H1 (cell line): ENCODE measurements around the gene INTS1. TPM values are rescaled to one million over a fixed set of nuclear protein-coding genes. Genes with fewer than 3 reads are reported as not detected.

Experiments used
- CTCF ChIA-PET: fragments of 300-600 bp; sonication (Branson Sonifier 250); formaldehyde crosslinking; loops from one replicate; lab custom pipeline; 2021; ENCODE audit not compliant: partially characterized antibody; lab: Charles Lee
- POLR2A ChIA-PET: fragments of 300-600 bp; sonication (Branson Sonifier 250); formaldehyde crosslinking; loops from one replicate; lab custom pipeline; 2021; ENCODE audit warnings: inconsistent platforms; ENCODE audit not compliant: partially characterized antibody; lab: Charles Lee
- DNase-seq, 2 experiments: peaks; one replicate each; pipeline versions ENCODE4 v3.0.0 to v3.0.0-alpha.2; 2010 to 2022; ENCODE audit warnings: low spot score in 2 of 2, low read depth in 1 of 2, mixed read lengths in 1 of 2
- FAIRE-seq: peaks from 2 replicates; lab custom pipeline; 2011; peaks lifted over from hg19 to GRCh38; lab: Jason Lieb, UNC
- H2AFZ ChIP-seq: 2 replicates; pipeline ENCODE4 v1.8.1; 2012; ENCODE audit warnings: low read length, inconsistent platforms
- H2AK5ac ChIP-seq: 2 replicates; pipeline ENCODE4 v1.6.1; 2013; ENCODE audit warnings: low read depth, low read length
- H2BK120ac ChIP-seq: replicated peaks from 2 replicates; pipeline ENCODE3; 2013; ENCODE audit warnings: low read depth, low read length, inconsistent platforms
- H2BK12ac ChIP-seq: 2 replicates; pipeline ENCODE4 v1.6.1; 2013; ENCODE audit warnings: low read depth, low read length
- H2BK15ac ChIP-seq: 2 replicates; pipeline ENCODE4 v1.6.1; 2013; ENCODE audit warnings: low read length
- H2BK20ac ChIP-seq: 2 replicates; pipeline ENCODE4 v1.6.1; 2013; ENCODE audit warnings: low read length
- H2BK5ac ChIP-seq: 2 replicates; pipeline ENCODE4 v1.6.1; 2013; ENCODE audit warnings: low read depth, low read length
- H3K14ac ChIP-seq: 2 replicates; pipeline ENCODE4 v1.6.1; 2013; ENCODE audit warnings: inconsistent platforms; ENCODE audit not compliant: insufficient read length
- H3K18ac ChIP-seq: 2 replicates; pipeline ENCODE4 v1.6.1; 2013; ENCODE audit warnings: low read length; ENCODE audit errors: extremely low read depth
- H3K23ac ChIP-seq: 2 replicates; pipeline ENCODE4 v1.6.1; 2013; ENCODE audit warnings: inconsistent platforms; ENCODE audit not compliant: insufficient read length
- H3K23me2 ChIP-seq: 2 replicates; pipeline ENCODE4 v1.6.1; 2013; ENCODE audit warnings: low read depth, low read length
- H3K27ac ChIP-seq: 2 replicates; pipeline ENCODE4 v1.6.1; 2011; ENCODE audit warnings: low read depth, low read length, inconsistent platforms
- H3K27me3 ChIP-seq, 4 experiments: replicated peaks in 1 of 4; 1 replicate in 1 of 4; 2 replicates in 3 of 4; pipeline versions ENCODE4 v1.6.1 to v1.8.1; 2011 to 2013; ENCODE audit warnings: low read length in 3 of 4, mild to moderate bottlenecking in 3 of 4, inconsistent platforms in 2 of 4, mixed read lengths in 2 of 4, moderate library complexity in 1 of 4; ENCODE audit not compliant: control insufficient read depth in 3 of 4, insufficient read depth in 3 of 4; ENCODE audit errors: extremely low read depth in 1 of 4
- H3K36me3 ChIP-seq, 4 experiments: 2 replicates each; pipeline versions ENCODE4 v1.6.1 to v1.8.1; 2011 to 2013; ENCODE audit warnings: mild to moderate bottlenecking in 4 of 4, low read length in 3 of 4, moderate library complexity in 2 of 4, control low read depth in 1 of 4, inconsistent platforms in 1 of 4; ENCODE audit not compliant: insufficient read depth in 4 of 4, control insufficient read depth in 2 of 4
- H3K4ac ChIP-seq: replicated peaks from 2 replicates; pipeline ENCODE3; 2013; ENCODE audit warnings: low read length, low read depth, mixed read lengths, inconsistent platforms; ENCODE audit not compliant: insufficient read length
- H3K4me1 ChIP-seq, 4 experiments: replicated peaks in 1 of 4; 1 replicate in 1 of 4; 2 replicates in 3 of 4; pipeline versions ENCODE4 v1.6.1 to v1.8.1; 2011 to 2013; ENCODE audit warnings: low read length in 3 of 4, inconsistent platforms in 2 of 4, mixed read lengths in 1 of 4; ENCODE audit not compliant: insufficient read depth in 4 of 4, control insufficient read depth in 3 of 4
- H3K4me2 ChIP-seq, 2 experiments: 2 replicates each; pipeline versions ENCODE4 v1.6.1 to v1.8.1; 2011 to 2013; ENCODE audit warnings: low read depth in 2 of 2, low read length in 2 of 2, control low read depth in 1 of 2, inconsistent platforms in 1 of 2, mild to moderate bottlenecking in 1 of 2; ENCODE audit not compliant: insufficient read depth in 1 of 2
- H3K4me3 ChIP-seq, 4 experiments: fragments of 200-600, 300-600 bp in 1 of 4; sonication (generic), shearing (Covaris generic), sonication (Bioruptor Twin) in 1 of 4; 2 replicates each; pipeline versions ENCODE4 v1.5.1 to v1.8.1; 2011 to 2016; ENCODE audit warnings: low read length in 4 of 4, low read depth in 3 of 4, control low read depth in 2 of 4, inconsistent platforms in 2 of 4, mild to moderate bottlenecking in 2 of 4, mixed read lengths in 1 of 4, moderate library complexity in 1 of 4; ENCODE audit not compliant: insufficient read depth in 2 of 4; ENCODE audit errors: extremely low read depth in 1 of 4
- H3K56ac ChIP-seq: replicated peaks from 2 replicates; pipeline ENCODE3; 2013; ENCODE audit warnings: low read depth, mild to moderate bottlenecking, mixed read lengths, low read length, inconsistent platforms; ENCODE audit not compliant: insufficient read length
- H3K79me1 ChIP-seq: 2 replicates; pipeline ENCODE4 v1.6.1; 2013; ENCODE audit warnings: low read depth, low read length, control low read depth
- H3K79me2 ChIP-seq, 2 experiments: 2 replicates each; pipeline versions ENCODE4 v1.6.1 to v1.8.1; 2012 to 2013; ENCODE audit warnings: low read length in 2 of 2, mild to moderate bottlenecking in 2 of 2, inconsistent platforms in 1 of 2; ENCODE audit not compliant: insufficient read depth in 2 of 2, control insufficient read depth in 1 of 2
- H3K9ac ChIP-seq, 4 experiments: replicated peaks in 1 of 4; 1 replicate in 1 of 4; 2 replicates in 3 of 4; pipeline versions ENCODE4 v1.6.1 to v1.8.1; 2011 to 2013; ENCODE audit warnings: low read depth in 3 of 4, low read length in 3 of 4, control low read depth in 2 of 4, mild to moderate bottlenecking in 2 of 4, moderate library complexity in 2 of 4, inconsistent platforms in 1 of 4; ENCODE audit errors: extremely low read depth in 1 of 4
- H3K9me3 ChIP-seq, 2 experiments: 2 replicates each; pipeline versions ENCODE4 v1.6.1 to v1.8.1; 2012 to 2013; ENCODE audit warnings: mild to moderate bottlenecking in 2 of 2, moderate library complexity in 2 of 2, control low read depth in 1 of 2, inconsistent platforms in 1 of 2, low read depth in 1 of 2, low read length in 1 of 2, mixed read lengths in 1 of 2; ENCODE audit not compliant: insufficient read depth in 2 of 2
- H4K20me1 ChIP-seq, 2 experiments: replicated peaks in 1 of 2; 2 replicates each; pipeline versions ENCODE3 to v1.8.1; 2011 to 2013; ENCODE audit warnings: inconsistent platforms in 2 of 2, low read length in 2 of 2, mild to moderate bottlenecking in 1 of 2; ENCODE audit not compliant: insufficient read depth in 2 of 2, control insufficient read depth in 1 of 2
- H4K5ac ChIP-seq: 2 replicates; pipeline ENCODE4 v1.6.1; 2013; ENCODE audit warnings: low read length, low read depth, mixed read lengths, inconsistent platforms; ENCODE audit not compliant: insufficient read length
- H4K8ac ChIP-seq: 2 replicates; pipeline ENCODE4 v1.8.0; 2013; ENCODE audit warnings: mild to moderate bottlenecking, moderate library complexity, low read length, inconsistent platforms; ENCODE audit not compliant: insufficient read depth; ENCODE audit errors: extremely low read depth
- H4K91ac ChIP-seq: replicated peaks from 2 replicates; pipeline ENCODE3; 2013; ENCODE audit warnings: low read length, mixed read lengths, inconsistent platforms; ENCODE audit not compliant: insufficient read length
- ASH2L ChIP-seq: fragments of 200-600, 300-600 bp; sonication (generic); IDR thresholded peaks from one replicate; pipeline ENCODE4 v1.7.1; 2017; ENCODE audit warnings: low read length
- BRCA1 ChIP-seq: IDR thresholded peaks from 2 replicates; pipeline ENCODE4 v1.6.1; 2012; ENCODE audit warnings: low read depth, low read length, improper control_type of control experiment
- CBX5 ChIP-seq: fragments of 300-800, 300-1000 bp; sonication (generic); IDR thresholded peaks from 2 replicates; pipeline ENCODE4 v1.7.1; 2016; ENCODE audit warnings: antibody characterized with exemption, low read length, low read depth
- JUND ChIP-seq: IDR thresholded peaks from 2 replicates; pipeline ENCODE4 v1.6.1; 2011; ENCODE audit warnings: mild to moderate bottlenecking, improper control_type of control experiment, low read length
- KDM5A ChIP-seq: fragments of 200-600 bp; IDR thresholded peaks from 2 replicates; pipeline ENCODE4 v1.7.1; 2012; ENCODE audit warnings: mild to moderate bottlenecking, low read length, inconsistent platforms, mixed read lengths
- POU5F1 ChIP-seq: IDR thresholded peaks from 2 replicates; pipeline ENCODE4 v1.6.1; 2011; ENCODE audit warnings: low read depth, mild to moderate bottlenecking, low read length, moderate library complexity
- SP1 ChIP-seq: IDR thresholded peaks from 2 replicates; pipeline ENCODE4 v1.6.1; 2011; ENCODE audit warnings: low read depth, low read length
- ZNF274 ChIP-seq: IDR thresholded peaks from 2 replicates; pipeline ENCODE4 v1.7.0; 2012; ENCODE audit warnings: low read length, borderline replicate concordance; ENCODE audit errors: extremely low read depth
- WGBS, 2 experiments: shearing (Covaris generic) in 1 of 2; methylation state at CpG; one replicate each; pipeline versions ENCODE4 v1.1.6 to v1.1.7; 2013 to 2015; ENCODE audit warnings: low lambda C conversion rate in 2 of 2, mixed read lengths in 2 of 2, inconsistent platforms in 1 of 2, low coverage in 1 of 2, missing lambda C conversion rate in 1 of 2; ENCODE audit not compliant: insufficient replicate concordance in 2 of 2, insufficient coverage in 1 of 2, insufficient read length in 1 of 2; ENCODE audit errors: extremely low coverage in 1 of 2, missing lambda C conversion rate in 1 of 2; 5-methylcytosine and 5-hydroxymethylcytosine counted together
- polyA plus RNA-seq, 7 experiments: library from polyadenylated mRNA; depleted of rRNA in 3 of 7; stranded (reverse) in 5 of 7; unstranded in 2 of 7; fragments of >200 nt in 5 of 7; fragments of 200-250 nt in 2 of 7; gene quantifications; 1 replicate in 5 of 7; 2 replicates in 1 of 7; 4 replicates in 1 of 7; pipeline versions ENCODE4 v1.2.1 to v1.2.3, GENCODE V29; 2011 to 2013; ENCODE audit warnings: missing spikeins in 2 of 7, mixed read lengths in 2 of 7
- total RNA-seq: library from RNA; stranded (reverse); fragmentation: NEBNext Ultra II Directional; extraction: Animal tissue kit (Norgen Biotek cat#: 25700); gene quantifications from 2 replicates; pipeline ENCODE4 v1.2.1, GENCODE V29; 2021

INTS1 gene
- total and polyA plus RNA-seq, 2 of the 8 experiments (the other 6 are each of a cell fraction or from before 2014, with no cell fraction given): 76.9 to 104 TPM

DNA sequence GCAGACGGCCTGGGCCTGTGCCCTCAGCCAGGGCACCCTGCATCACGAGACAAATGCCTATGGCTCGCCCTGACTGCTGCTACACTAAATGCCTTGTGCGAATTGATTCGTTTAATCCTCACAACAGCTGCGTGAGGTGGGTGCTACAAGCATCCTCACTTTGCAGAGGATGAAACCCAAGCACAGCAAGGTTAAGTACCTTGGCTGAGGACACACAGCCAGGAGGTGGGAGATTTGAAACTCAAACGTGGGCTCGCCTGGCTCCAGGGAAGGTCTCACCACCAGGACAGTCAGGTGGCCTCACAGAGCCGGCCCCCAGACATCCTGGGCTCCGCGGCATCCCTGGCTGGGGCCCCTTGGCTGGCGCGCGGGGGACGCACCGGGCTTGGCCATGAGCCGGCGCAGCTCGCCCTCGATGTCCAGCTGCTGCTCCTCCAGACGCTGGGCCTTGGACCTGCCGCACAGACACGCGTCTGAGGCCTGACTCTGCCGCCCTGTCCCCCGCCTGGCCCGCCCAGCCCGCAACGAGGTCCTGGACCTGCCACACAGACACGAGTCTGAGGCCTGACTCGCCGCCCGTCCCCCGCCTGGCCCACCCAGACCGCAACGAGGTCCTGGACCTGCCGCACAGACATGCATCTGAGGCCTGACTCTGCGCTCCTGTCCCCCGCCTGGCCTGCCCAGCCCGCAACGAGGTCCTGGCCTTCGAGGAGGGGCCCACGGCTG, 66.9 kb downstream of the INTS1 start:
- Histone ChIP-seq H3K4ac (no peak overlapping the region), H3K4me2 (no peak overlapping the region), H4K20me1 (peaks cover 0 to 6% of the 10 kb centered on the region in 2 experiments), H3K79me2 (peaks cover 0 to 3% of the 10 kb centered on the region in 2 experiments; a peak in 1 of 4 replicates), H4K8ac (no peak overlapping the region), H3K9ac (no peak overlapping the region), H2AFZ (no peak overlapping the region), H2BK120ac (no peak overlapping the region), H3K4me1 (no peaks in the 10 kb centered on the region; a peak in 1 of 7 replicates), H2BK15ac (no peak overlapping the region), H4K5ac (no peak overlapping the region), H3K9me3 (peaks cover 0 to 3% of the 10 kb centered on the region in 2 experiments; a peak in 1 of 4 replicates), H2AK5ac (no peak overlapping the region), H3K27me3 (no peaks in the 10 kb centered on the region), H3K27ac (no peak overlapping the region), H3K14ac (no peak overlapping the region), H4K91ac (no peak overlapping the region), H3K18ac (no peak overlapping the region), H3K4me3 (no peak overlapping the region), H2BK5ac (no peak overlapping the region), H3K36me3 (no peaks in the 10 kb centered on the region), H2BK12ac (no peak overlapping the region), H2BK20ac (no peak overlapping the region), H3K23ac (no peak overlapping the region), H3K79me1 (no peaks in the 10 kb centered on the region), H3K56ac (no peak overlapping the region), H3K23me2 (no peaks in the 10 kb centered on the region)
- FAIRE-seq (no peak), DNase-seq (no peak)
- WGBS, 2 experiments: 92% methylated on average over 14 of the region's 43 CpGs; no CpG with 5 or more reads in 1 of the 2 experiments
- TF ChIP-seq KDM5A (no peak), BRCA1 (no peak), ASH2L (no peak), CBX5 (no peak), SP1 (no peak), POU5F1 (no peak), JUND (no peak), ZNF274 (no peak)
- CTCF ChIA-PET: interaction anchor here (1.7 kb wide), 1 partner anchor 15 kb away, joined by 4 read pairs; no protein-coding TSS in a partner anchor
- POLR2A ChIA-PET: interaction anchor here (1.1 to 1.2 kb wide), 2 partner anchors 18 to 20 kb away, joined by 3 to 5 read pairs; no protein-coding TSS in a partner anchor
